Spleen (tissue), 7 donors: Measurements from ENCODE around the gene IGSF21.

ENCODE experiments used
- CTCF ChIP-seq, 11 experiments: fragments of 200-600 bp in 7 of 11; fragments of 450-650 bp in 4 of 11; sonication (generic) in 4 of 11; IDR thresholded peaks in 8 of 11; conservative IDR thresholded peaks in 3 of 11; 1 replicate in 7 of 11; 2 replicates in 4 of 11; pipeline versions ENCODE4 v1.4.0 to v1.8.0; 2016 to 2021; ENCODE audit warnings: antibody characterized with exemption in 11 of 11, inconsistent platforms in 4 of 11, mild to moderate bottlenecking in 1 of 11
- POLR2A ChIP-seq, 3 donors: fragments of 450-650 bp; IDR thresholded peaks; one replicate each; pipeline ENCODE4 v1.5.1; 2017; ENCODE audit warnings: antibody characterized with exemption in 3 of 3, mild to moderate bottlenecking in 1 of 3
- POLR2AphosphoS5 ChIP-seq, 3 donors: sonication (generic); formaldehyde crosslinking; IDR thresholded peaks; one replicate each; pipeline ENCODE4 v1.5.1; 2017; ENCODE audit warnings: antibody characterized with exemption in 3 of 3
- donor health status: DM: no; HTN: no; CAD: no; lungs with moderate emphysema.
- donor health status: DM: no; HTN: no; CAD: no.
- donor health status: DM: no; HTN: no; CAD: no.

- no peak for TF ChIP-seq CTCF (IDR thresholded peaks at IDR 0.05 in 8 of 11, conservative IDR thresholded peaks at IDR 0.05 in 3 of 11)
- no peak for TF ChIP-seq POLR2A (IDR thresholded peaks at IDR 0.05)
- TF ChIP-seq POLR2AphosphoS5 (IDR thresholded peaks at IDR 0.05): no peak
These were observed 314.6 kb downstream of the IGSF21 start for GRCh38 chr1:18422076-18422777.
